GM21737 (cell line): ENCODE data around the gene ST8SIA6.
A peak's percentile ranks its signal among the peaks of the same experiment; 100 is the strongest.
"Not testable (repeated sequence)": the region's sequence is repeated elsewhere in the genome, so short reads cannot be mapped to it uniquely, and the experiment has no call there.

Source experiments
- ATAC-seq: cut with Tn5 transposase; IDR thresholded peaks from one replicate; pipeline ENCODE4 v1.9.1; 2021; ENCODE audit warnings: mild to moderate bottlenecking, moderate library complexity; ENCODE audit not compliant: unreplicated experiment

The ST8SIA6 gene

DNA sequence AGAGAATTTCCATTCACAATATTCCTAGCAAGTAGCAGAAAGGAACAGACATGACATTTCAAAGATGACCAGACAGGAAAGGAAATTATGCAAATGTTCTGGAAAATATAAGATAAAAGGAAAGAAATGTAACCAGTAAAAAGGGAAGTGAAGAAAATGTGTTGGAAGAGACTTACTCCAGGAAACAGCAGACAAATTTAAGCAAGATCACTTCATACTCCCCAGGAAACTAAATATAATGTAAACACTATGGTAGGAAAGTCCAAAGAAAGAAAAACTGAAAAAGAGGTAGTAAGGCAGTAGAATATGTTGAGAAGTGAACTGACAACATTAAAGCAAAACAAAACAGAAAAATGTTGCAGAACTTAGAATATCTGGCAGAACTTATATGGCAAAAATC, 6.4 kb upstream of the ST8SIA6 start:
- ATAC-seq, result no peak

DNA sequence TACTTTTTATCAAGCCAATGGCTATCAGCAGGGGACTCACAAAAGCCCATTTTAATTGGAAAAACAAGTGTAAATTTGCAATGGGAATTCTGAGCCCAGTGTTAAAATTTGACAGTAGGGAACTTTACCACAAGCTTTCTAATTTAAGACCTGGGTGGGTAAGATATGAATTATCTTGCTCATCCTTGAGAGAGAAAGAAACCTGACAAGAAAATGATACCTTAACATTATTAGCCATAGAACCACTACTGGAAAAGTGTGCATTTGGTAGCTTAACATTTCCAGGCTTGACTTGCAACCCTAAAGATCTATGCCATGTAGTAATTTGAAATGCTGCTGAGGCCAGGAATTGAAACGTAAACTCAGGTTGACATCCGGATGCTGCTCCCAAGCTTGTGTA, 2.7 kb upstream of the ST8SIA6 start:
- ATAC-seq, result no peak

- no peak for ATAC-seq
Observed at GRCh38 chr10:17456032-17456548, 1.7 kb upstream of the ST8SIA6 start.

DNA sequence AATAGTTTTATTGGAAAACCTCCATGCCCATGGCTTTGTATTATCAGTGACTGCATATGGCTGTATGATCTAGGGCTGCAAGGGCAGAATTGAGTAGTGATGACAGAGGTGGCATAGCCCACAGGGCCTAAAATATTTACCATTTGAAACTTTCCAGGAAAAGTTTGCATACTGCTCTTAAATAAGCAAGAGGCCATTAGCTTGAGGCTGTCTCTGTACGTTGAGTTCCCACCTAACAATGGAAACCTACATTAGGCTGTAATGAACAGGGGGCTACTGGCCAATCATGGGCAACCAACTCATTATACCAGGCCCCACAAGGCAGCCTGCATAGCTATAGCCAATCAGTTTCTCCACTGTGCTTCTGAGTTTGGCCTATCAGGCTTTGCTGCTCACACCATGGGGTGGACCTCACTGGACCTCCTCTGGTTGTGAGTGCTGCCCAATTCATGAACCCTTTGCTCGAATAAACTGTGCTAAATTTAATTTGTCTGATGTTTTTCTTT, 673 bp upstream of the ST8SIA6 start:
- ATAC-seq, result no peak

- no peak for ATAC-seq
Observed at GRCh38 chr10:17453373-17454091, 863 bp downstream of the ST8SIA6 start.

DNA sequence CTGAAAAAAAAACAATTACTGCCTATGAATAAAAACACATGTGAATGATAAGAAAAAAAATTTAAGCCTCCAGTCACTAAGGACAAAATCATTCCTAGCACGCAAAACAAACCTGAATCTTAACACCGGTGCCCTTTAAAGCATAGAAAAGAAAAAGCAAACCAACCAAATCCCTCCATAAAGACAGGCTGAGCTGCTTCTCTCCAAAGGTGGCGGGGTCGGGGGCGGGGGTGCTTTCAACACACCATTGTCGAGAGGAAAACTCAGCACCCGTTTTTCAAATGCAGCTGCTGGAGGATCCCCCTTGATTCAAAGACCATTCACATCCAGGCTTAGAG, 1.4 kb downstream of the ST8SIA6 start:
- ATAC-seq, result no peak

- ATAC-seq, result no peak
Observed at GRCh38 chr10:17452060-17452841, 2.1 kb downstream of the ST8SIA6 start.

GRCh38 chr10:17450024-17450423, 4.4 kb downstream of the ST8SIA6 start:
- no peak for ATAC-seq

GRCh38 chr10:17445400-17445998, 8.9 kb downstream of the ST8SIA6 start:
- ATAC-seq, result no peak

- no peak for ATAC-seq
Observed at GRCh38 chr10:17444388-17444714, 10.0 kb downstream of the ST8SIA6 start.

DNA sequence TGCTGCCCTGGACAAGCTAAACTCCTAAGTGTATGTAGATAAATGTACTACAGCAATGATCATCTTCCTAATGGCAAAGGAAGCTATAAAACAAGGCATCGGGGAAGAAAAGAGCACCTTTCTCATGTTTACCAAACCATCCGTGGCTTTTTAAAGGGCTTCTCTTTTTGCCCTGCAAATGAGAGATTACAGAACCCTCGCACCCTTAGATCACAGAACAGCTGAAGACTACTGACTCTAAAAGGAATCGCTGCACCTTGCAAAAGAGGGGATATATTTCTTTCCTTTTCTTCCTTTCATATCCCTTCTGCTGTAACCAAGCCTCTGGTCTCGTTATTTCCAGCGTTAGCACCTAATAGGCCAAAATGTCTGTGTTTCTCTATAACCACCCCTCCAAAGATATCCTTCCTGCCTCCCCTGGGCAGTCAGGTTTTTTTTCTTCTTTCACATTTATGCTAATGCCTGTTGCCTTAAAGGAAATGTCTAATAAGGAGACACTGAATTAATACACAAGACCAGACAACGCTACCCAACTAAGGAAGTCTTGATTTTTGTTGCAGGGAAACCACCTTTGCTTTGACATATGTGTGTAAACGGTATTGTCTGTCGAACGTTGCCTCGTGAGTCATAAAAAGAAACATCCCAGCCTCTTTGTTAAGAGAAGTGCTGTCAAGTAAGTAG, 10.5 kb downstream of the ST8SIA6 start:
- peak; percentile 88 for ATAC-seq

DNA sequence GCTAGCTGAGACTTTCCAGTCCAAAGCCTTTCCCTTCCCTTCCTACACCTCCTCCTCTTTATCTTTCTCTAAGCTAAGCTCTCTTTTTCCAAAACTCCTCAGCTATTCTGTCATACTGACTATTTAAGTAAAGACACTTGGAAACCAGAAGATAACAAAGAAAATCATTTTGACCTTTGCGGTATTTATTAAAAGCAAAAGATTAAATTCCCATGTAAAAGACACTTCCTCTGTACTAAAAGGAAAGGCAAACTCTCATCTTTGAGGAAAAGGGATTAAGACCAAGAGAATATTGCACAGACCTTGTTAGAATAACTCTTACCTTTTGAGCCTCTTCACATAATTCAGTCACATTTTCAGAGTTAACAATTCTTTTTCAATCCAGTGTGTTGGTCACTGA, 15.8 kb downstream of the ST8SIA6 start:
- no peak for ATAC-seq

DNA sequence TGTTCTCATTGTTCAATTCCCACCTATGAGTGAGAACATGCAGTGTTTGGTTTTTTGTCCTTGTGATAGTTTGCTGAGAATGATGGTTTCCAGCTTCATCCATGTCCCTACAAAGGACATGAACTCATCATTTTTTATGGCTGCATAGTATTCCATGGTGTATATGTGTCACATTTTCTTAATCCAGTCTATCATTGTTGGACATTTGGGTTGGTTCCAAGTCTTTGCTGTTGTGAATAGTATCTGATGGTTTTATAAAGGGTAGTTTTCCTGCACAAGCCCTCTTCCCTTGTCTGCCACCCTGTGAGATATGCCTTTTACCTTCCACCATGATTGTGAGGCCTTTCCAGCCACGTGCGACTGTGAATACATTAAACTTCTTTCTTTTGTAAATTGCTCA, 17.8 kb downstream of the ST8SIA6 start:
- not testable (repeated sequence) for ATAC-seq

DNA sequence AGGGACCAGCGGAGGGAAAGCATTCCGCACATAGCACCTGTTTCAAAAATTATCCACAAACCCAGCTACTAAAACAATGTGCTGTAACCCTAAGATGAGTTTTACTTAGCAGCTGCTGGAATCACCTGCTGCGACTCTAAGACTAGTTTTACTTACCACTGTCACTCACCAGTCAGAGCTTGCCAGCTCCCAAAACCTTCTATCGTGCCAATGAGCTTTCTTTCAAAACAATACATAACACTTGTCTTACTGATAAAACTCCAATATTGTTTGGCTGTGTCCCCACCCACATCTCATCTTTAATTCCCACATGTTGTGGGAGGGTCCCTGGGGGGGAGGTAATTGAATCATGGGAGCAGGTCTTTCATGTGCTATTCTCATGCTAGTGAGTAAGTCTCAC, 18.4 kb downstream of the ST8SIA6 start:
- no peak for ATAC-seq

DNA sequence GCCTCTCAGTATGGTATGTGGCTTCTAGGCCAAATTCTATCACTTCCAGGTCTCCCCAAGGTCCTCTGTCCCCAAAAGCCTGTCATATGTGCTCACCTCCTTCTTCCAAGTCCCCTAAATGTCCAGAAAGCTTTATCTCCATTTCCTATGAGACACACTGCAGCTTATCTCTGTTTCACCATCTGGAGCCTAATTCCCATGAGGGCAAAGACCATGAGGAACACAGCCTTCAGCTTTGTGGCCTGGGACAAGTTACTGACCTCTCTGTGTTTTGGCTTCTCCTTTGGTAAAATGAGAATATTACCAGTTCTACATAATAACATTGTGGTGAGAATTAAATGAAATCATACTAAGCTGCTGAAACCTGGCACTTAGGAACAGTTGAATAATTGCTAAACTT, 19.2 kb downstream of the ST8SIA6 start:
- ATAC-seq, result no peak

GRCh38 chr10:17432723-17433122, 21.7 kb downstream of the ST8SIA6 start:
- no peak for ATAC-seq

GRCh38 chr10:17431871-17432311, 22.5 kb downstream of the ST8SIA6 start:
- ATAC-seq, result no peak

DNA sequence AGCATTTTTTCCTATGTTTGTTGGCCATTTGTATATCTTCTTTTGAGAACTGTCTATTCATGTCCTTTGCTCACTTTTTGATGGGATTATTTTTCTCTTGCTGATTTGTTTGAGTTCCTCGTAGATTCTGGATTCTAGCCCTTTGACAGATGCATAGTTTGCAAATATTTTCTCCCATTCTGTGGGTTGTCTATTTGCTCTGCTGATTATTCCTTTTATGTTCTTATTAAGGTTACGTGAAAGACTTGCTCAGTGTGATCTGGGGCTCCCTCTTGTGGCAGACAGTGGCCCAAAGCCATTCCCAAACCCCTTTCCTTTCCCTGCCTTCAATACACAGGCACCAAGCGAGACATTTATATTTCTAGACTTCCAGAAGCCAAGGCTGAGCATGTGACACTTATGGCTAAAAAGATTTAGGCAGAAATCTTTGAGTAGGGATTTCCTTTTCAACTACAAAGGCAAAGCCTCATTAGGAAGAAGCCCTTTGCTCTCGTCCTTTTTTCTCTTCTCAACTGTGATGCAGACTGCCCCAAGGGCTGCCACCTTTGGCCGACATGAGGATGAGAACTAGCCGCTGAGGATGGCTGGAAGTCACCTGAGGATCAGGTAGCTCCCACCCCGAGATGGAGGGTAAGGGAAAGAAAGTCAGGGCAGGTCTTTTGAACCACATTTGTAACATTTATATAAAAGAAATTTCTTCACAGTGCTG, 23.6 kb downstream of the ST8SIA6 start:
- ATAC-seq, result no peak

DNA sequence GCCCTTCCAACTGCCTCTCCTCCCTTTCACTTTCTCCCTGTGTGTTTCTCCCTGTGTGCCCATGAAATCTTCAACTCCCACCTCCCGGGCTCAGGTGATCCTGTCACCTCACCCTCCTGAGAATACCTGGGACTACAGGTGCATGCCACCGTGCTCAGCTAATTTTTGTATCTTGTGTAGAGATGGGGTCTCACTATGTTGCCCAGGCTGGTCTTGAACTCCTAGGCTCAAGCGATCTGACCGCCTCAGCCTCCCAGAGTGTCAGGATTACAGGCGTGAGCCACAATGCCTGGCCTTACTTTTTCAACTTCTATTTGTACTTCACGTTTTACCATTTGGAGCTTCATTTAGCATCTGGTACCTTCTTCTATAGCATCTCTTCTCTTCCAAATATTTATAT, 24.9 kb downstream of the ST8SIA6 start:
- no peak for ATAC-seq

GRCh38 chr10:17428351-17429097, 25.9 kb downstream of the ST8SIA6 start:
- ATAC-seq, result peak; percentile 70
